Measurements from ENCODE around the gene FGF12.

FGF12 gene

DNA sequence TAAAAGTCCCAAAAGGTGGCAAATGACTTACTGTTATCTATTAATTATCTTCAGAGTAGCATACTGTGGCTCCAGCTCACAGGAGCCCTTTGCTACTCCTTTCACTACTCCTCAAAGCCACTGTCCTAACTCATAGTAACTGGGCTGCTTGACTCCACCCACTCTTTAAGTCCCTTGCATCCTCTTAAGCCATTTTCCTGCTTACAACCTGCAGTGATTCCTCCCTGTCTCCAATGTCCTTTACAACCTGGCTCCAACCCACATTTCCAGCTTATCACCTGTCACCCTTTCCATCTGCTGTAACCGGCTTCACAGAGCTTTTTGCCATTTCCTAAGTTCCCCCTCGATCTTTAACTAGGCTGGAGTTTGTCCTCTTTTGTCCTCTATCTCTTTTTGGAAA, 388.1 kb downstream of the FGF12 start:
- no peak for DNase-seq (ENCODE audit: low read depth in 2 of 2)

DNA sequence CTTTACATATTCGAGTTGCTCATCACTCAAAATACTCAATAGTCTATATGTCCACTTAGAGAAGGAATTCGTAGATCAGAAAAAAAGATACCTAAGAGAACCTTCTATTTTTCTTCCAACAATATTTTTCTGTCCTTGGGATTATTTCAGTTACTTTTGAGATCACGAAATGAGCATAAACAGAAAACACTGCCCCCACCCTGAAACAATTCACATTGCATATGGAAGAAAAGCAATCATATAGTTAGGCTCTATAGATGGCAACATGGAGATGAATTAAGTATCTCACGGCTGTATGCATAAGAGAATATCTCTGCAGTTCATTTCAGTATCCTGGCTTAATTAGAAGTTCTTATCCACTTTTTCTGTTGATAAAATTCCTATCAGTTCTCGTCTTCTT, 391.1 kb downstream of the FGF12 start:
- no peak for DNase-seq (ENCODE audit: low read depth in 2 of 2)

DNA sequence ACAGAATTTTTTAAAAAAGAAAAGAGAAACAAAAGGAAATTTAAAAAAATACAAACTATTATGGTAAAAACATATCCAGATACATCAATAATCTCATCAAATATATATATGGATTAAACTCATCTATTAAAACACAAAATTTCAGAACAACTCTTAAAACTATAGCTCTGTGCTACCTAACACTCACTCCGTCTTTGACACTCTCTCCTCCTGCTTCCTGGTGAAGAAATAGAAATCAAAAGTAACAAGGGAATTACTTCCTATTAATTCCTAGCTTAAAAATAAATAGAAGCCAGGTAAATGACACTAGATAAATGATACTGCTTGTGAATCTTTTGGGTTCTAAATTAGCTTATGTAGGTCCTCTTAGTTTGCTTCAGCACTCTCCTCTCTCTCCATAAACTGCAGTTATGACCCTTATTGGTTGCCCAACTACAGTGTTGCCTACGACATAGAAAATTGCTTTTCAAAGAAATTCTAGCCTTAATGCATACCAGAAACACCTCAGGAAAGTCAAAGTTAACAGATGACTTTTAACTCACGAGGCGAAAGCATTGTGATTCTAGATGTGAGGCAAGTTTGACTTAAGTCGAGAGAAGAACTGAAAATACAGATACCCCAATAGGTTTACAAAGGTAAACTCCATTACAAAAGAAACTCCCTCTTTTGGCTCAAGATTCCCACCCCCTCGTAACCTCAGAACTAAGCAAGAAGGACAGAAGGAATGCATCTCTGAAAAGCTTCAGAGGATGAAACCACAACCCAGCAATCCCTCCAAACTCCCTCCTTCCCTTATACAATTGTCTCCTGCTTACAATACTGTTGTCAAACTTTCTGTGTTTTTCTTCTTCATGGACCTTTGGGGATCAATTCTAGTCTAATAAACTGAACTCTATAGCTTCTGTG, 394.7 kb downstream of the FGF12 start:
- no peak for DNase-seq (ENCODE audit: low read depth in 2 of 2)

DNA sequence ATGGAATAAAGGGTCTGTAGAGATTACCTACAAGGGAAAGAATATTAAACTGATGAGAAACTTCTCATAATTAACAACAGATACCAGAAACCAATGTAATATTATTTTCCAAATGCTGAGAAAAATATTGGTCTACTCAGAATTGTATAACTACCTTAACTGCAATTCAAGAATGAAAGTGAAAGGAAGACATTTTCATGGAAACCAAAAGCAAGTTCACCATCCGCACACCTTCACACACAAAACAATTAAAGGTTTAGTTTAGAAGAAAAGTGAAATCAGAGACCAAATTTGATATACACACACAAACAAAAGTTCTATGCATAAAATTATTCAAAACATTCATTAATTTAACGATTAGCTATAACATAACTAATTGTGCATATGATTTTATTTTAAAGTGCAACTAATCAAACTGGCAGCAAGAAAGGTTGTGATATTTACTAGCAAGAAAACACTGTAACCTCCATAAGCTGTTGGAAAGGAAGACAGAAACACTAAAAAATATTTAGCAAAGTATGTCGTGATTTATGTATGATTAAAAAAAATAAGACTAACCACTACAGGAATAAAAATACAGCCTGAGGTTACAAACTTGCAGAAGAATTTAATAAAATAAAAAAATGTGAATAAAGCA, 395.5 kb downstream of the FGF12 start:
- DNase-seq (ENCODE audit: low read depth in 2 of 2), result no peak

DNA sequence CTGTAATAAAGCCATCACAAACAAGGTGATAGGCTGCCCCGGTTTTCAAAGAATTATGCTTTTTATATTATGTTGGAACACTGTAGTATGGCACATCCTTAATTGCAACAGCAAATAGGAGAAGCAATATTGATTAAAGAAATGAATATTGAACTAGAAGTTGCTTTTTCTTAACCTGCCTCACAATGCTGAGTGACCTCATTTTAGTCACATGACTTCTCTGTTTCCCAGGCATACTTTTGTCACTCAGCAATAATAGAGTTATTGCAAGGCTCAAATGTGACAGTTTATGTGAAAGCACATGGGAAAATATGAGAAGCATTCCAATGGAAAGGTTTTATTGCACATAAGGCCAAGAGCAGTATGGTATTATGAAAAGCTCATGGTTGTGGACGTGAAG, 400.7 kb downstream of the FGF12 start:
- DNase-seq (ENCODE audit: low read depth in 2 of 2), result no peak

DNA sequence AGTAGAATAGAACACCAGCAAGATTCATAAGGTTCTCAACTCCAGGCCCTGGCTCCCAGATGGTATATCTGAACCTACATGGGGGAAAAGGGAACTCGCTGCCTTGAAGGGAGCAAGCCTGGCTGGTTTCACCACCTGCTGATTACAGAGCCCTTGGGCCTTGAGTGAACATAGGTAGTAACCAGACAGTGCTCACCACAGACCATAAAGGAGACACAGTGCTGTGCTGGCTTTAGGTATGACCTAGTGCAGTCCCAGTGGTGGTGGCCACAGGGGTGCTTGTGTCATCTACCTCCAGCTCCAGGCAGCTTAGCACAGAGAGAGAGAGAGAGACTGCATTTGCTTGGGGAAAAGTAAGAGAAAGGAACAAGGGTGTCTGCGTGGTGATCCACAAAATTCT, 409.8 kb downstream of the FGF12 start:
- no peak for DNase-seq (ENCODE audit: low read depth in 2 of 2)

DNA sequence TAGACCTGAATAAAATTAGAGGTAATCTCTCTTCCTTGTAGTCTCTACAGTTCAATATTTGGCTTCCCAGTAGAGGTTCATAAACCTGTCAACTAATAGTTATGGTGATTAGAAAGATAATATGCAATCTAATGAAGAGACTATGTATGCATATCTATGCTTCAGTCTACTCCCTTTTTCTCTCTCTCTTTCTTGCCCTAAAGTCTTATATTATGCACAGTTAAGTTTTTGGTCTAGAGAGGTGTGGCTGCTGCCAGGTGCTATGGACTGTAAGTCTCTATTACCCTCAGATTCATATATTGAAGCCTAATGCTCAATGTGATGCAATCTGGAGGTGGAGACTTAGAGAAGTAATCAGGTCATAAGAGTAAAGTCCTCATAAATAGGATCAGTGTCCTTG, 413.7 kb downstream of the FGF12 start:
- no peak for DNase-seq (ENCODE audit: low read depth in 2 of 2)

DNA sequence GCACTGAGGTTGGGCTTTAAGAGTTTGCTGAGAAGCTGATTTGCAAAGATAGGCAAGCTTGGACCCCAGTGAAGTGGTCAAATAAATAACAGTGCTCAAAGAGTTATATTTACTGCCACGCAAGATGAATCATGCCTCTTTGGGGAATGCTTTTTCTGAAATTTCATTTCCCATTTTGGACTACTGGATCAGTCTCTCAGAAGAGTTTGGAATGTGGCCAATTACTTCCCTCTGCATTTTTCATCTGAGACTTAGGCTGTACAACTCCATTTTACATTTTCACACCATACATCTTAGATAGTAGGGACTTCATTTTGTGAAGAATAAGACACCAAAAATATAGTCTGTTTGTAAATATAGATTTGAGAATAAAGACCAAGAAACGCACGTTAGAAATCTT, 419.7 kb downstream of the FGF12 start:
- DNase-seq (ENCODE audit: low read depth in 2 of 2), result no peak

DNA sequence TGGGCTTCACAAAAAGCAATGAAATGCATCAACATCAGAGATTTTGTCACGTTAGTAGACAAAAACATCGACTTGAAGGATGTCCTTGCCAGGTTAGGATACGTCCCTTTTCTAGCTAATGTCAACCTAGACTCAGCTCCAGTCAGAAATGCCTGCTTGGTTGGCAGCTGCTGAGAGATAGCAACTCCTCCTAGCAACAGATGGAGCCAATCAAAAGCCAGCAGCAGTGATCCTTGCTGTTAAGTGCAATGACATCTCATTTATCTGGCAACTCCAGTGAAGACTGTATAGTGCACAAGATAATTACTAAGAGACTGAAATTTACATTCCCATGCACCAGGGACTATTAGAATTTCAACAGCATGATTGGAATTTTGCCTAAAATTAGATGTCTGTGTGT, 424.1 kb downstream of the FGF12 start:
- no peak for DNase-seq (ENCODE audit: low read depth in 2 of 2)

DNA sequence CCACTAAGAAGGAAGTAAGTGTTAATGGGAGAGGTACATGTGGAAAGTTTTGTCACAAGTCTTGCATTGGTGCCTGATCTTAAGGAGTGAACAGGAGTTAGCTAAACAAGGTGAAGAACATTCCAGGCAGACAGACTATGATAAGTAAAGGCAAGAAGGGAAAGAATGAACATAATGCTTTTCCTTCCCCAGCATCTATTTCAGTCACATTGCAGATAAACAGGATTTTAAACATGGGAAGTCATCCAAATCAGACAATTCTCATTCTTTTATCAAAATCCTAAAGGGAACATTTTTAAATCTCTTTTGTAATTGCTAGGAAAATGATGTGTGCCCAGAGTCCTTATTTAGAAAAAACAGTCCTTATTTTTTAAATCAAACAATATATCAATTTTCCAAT, 424.6 kb downstream of the FGF12 start:
- no peak for DNase-seq (ENCODE audit: low read depth in 2 of 2)

DNA sequence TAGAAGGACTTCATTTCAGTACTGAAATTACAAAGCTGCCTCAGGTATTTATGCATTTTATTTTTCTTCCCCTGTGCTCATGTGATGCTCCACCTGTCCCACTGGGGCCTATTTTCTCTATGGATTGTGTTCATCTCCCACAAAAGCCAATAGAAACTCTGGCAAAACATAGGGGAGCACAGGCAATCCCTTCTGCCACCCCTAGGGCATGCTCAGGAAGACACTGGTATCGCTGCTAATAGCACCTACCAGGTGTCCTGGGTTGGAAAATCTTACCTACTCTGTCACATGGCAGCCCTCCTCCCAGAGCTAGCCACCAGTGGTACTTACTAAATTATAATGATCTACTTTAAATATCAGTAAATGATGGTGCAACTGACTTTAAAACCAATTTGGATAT, 427.4 kb downstream of the FGF12 start:
- no peak for DNase-seq (ENCODE audit: low read depth in 2 of 2)

DNA sequence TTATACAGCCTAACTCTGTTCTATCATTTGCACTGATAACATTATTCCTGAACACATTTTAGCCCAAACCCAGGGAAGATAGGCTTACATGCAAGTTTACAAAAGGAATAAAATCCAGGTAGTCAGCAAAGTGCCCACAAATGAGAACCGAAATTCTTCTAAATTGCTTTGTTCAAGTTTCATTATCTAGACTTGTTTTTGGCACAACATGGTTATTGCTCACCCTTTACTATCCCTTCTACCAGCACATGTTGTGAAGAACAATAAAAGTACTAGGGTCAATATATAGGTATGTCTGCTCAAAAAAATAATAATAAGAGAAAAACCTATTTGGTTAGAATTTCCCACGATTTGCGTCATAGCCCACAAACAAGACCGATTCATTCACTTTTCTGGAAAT, 430.5 kb downstream of the FGF12 start:
- no peak for DNase-seq (ENCODE audit: low read depth in 2 of 2)

DNA sequence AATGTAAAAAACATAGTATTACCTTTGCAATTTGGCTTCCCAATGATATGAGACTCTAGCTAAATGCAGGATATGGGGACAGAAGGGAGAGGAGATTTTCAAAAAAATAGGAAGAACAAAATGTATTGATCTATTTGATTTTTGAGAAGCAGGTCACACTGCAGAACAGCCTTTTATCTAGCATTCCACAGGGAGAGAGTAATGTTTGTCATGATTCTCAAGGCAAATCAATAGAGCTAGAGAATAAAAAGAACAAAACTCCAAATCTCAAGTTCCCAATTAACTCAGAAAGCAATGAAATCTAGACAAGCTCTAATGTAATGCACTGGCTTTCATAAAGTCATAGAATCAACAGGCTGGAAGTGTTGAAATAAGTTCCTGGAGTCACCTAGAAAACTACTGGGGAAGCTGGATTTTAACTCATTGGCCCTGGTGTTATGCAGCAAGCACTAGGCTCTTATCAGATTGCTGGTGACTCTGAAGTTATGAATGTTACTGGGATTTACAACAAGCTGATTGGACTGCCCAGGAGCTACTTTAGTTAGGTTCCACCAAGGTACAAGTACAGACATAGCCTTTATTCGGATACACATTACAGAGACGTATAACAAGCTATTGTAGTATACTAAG, 442.8 kb downstream of the FGF12 start:
- DNase-seq (ENCODE audit: low read depth in 2 of 2), result no peak

DNA sequence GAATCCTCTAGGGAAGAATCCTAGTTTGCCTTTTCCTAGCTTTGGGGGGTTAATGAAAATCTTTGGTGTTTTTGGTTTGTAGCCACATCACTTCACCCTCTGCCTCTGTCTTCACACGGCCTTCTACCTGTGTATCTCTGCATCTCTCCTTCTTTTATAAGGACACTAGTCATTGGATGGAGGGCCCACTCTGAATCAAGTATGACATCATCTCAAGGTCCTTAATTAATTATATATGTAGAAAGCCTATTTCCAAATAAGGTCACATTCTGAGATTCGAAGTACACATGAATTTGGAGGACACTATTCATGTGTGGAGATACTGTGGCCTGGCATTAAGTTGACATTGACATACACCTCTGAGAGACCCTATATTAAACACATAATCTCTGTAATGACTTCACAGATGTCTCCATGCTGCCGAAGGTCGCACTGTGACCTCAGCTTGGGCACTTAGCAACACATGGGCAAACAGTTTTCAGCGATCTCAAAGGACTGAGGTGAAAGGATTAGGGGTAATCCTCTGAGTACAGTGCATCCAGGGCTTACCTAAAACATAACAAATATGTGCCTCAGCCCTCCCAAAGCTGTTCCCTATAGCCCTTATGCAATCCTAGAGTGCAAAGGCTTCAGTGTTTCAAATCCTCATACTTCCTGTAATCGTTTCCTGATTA, 446.0 kb downstream of the FGF12 start:
- no peak for DNase-seq (ENCODE audit: low read depth in 2 of 2)

DNA sequence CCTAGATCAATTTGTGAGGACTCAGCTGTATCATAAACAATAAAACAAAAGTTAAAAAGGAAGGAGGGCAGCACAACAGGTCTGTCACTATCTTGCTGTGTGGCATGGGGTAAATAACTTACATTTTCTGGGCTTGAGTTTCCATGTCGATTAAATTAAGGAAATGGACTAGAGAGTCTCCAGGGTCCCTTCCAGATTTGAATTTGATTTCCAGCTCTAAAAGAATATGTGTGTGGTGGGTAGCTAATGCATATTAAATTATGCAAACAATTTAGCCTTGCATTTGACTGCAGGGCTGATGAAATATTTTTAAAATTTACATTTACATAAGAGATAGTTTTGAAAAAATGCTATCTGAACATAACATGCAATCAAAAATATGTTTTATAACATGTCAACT, 447.7 kb downstream of the FGF12 start:
- DNase-seq (ENCODE audit: low read depth in 2 of 2), result no peak

DNA sequence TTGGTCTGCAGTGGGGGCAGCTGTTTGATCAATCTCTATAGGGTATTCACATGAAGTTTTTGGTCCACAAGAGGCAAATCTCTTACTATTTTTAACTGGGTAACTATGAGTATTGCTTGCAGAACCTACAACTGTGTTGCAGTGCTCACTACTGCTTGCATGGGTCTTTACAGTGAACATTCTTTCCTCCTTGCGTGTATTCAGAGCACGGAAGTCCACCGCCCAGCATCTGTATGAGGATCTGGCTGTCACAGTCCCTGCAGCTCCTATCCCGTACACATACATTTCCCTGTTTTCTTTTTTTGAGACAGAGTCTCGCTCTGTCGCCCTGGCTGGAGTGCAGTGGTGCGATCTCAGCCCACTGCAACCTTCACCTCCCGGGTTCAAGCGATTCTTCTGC, 449.9 kb downstream of the FGF12 start:
- DNase-seq (ENCODE audit: low read depth in 2 of 2), result no peak

DNA sequence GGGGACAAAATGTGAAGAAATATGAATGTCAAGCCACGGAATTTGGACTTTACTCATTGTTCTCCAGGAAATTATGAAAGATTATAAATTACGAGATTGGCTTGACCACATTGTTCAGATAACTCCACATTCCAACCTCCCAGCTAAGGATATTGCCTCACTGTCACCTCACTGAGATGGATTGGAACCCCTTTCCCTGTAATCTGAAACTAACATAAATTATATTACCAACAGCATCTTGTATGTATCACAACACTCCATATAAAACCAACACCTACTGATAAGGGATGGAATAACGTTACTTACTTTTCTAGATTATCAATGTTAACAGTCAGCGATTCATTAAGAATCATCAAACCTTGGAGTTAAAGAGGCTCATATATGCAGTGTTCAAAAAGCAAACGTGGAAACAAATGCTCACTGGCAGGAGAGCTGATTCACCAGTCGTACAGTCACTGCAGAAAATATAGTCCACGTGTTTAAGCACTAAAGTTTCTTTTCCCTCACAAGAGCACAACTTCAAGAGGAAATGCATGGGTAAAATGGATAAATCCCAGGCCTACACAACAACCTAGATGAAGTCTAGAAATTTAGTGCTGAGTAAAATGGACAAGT, 451.5 kb downstream of the FGF12 start:
- no peak for DNase-seq (ENCODE audit: low read depth in 2 of 2)

DNA sequence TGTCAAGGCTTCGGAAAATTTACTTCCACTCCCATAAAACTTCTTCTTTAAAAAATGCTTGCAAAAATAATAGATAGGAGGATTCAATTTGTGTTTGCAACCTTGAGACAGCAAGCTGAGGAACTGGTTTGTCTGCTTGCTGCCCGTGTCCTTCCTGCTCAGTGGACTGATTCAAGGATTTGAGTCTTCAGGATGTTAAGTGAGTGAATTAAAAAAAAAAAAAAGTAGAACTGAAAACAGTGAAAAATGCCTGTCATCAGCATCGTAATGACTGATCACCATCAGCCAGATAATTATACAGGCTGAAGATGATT, 453.7 kb downstream of the FGF12 start:
- no peak for DNase-seq (ENCODE audit: low read depth in 2 of 2)

DNA sequence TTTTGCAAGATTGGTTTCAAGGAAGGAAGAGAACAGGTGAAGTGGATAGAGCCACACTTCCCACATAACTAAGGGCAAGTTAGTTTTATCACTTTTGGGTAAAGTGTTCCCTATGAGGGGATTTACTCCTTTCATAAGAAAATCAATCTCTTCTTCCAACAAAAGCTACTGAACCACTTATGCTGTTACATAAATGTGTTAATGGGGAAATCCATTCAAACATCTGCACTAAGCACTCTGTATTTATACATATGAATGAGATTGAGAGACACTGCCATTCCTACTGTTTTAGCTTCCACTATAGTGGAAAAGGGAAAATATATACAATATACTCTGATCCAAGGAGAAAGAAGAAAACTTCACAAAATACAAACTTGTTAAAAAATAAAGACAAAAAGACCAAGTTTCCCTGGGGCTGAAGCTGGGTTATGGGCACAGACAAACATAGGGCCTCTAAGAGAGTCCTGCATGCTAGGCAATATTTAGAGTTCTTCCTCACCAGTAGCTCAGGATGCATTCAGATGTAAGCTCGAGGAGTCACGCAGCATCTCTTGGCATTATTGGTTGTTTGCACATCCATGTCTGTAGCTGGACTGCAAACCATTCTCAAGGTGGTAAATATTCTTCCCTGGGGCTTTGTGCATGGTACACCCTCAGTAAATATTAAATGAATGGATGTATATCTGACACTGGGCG, 454.2 kb downstream of the FGF12 start:
- DNase-seq (ENCODE audit: low read depth in 2 of 2), result no peak

DNA sequence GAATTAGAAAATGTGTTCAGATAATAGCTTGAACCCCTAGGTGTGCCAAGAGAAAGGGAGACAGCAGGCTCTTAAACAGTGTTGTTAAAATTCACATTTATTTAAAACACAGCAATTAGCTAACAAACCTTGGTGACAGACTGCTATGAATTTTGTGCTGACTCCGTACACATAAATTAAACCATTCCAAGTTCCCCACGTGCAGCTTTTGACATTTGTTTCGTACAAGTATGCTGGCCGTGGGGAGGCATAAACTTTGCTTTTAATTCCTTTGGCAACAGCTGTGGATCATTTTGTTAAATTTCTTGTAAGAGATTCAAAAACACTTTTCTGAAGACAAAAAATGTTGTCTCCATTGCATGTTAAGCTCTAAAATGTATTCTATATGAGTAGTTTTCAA, 465.3 kb downstream of the FGF12 start:
- DNase-seq (ENCODE audit: low read depth in 2 of 2), result no peak

DNA sequence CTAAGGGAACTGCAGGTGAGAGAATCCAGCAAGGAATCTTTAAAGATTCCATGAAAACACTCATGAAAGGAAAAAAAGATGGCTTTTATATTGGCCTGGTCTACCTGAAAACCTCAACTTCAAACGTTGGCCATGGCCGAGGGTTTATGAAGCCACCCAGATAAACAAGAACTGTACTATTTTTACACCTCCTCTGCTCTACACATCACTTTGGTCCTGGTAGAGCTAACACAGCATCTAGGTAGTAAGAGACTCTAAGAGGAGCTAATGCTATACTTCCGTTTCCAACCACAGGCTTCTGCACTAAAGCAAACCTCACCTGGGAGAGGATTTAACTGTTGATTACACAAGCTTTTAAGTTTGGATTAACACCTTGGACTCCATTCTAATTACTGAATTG, 466.2 kb downstream of the FGF12 start:
- no peak for DNase-seq (ENCODE audit: low read depth in 2 of 2)
